Ishikawa (cell line): Measurements from ENCODE around the gene GPC1.

ENCODE experiments used
- CEBPB ChIP-seq: IDR thresholded peaks from 2 replicates; pipeline ENCODE4 v1.6.1; 2012
- EP300 ChIP-seq: IDR thresholded peaks from 2 replicates; pipeline ENCODE4 v1.6.1; 2012; ENCODE audit warnings: borderline replicate concordance
- NFIC ChIP-seq: IDR thresholded peaks from 2 replicates; pipeline ENCODE4 v1.6.1; 2012
- RAD21 ChIP-seq: IDR thresholded peaks from 2 replicates; pipeline ENCODE4 v1.6.1; 2012; ENCODE audit warnings: low read depth
- REST ChIP-seq: IDR thresholded peaks from 2 replicates; pipeline ENCODE4 v1.6.1; 2012; ENCODE audit warnings: low read depth, mild to moderate bottlenecking
- TAF1 ChIP-seq: IDR thresholded peaks from 2 replicates; pipeline ENCODE4 v1.6.1; 2012; ENCODE audit warnings: low read depth, mild to moderate bottlenecking
- TCF12 ChIP-seq: IDR thresholded peaks from 2 replicates; pipeline ENCODE4 v1.6.1; 2012; ENCODE audit warnings: low read depth
- YY1 ChIP-seq: IDR thresholded peaks from 2 replicates; pipeline ENCODE4 v1.6.1; 2012; ENCODE audit warnings: low read depth

GRCh38 chr2:240443891-240444301, 8.4 kb downstream of the GPC1 start:
- TF ChIP-seq EP300 (no peak), REST (no peak), RAD21 (no peak), TCF12 (no peak), NFIC (no peak), YY1 (no peak), TAF1 (no peak), CEBPB (no peak)
